NCI-H1930 (cell line): ENCODE data around the gene NME1.

Experiments used
- DNase-seq, 2 experiments: peaks; one replicate each; lab custom pipeline; 2025; lab: John Stamatoyannopoulos, UW

Gene NME1

GRCh38 chr17:51189162-51189561 lies 35.8 kb downstream of the NME1 start:
- no peak for DNase-seq

DNA sequence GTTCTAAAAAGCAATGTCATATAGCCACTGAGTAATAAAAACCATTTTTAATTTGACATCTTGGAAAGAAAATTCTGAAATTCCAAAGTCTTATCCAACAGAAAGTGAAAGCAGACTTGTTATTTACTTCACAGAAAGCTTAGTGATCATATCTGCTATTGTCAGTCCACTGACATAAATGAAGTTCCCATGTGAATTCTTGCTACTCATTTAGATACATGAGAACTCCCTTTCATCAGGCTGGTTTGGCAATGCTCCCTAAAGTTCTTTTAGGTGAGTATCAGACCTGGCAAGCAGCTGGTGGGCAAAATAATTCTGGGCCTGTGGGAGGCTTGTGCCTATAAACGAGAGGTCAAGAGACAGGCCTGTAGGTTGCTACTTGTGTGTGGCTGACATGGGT lies 36.3 kb downstream of the NME1 start:
- DNase-seq: no peak

DNA sequence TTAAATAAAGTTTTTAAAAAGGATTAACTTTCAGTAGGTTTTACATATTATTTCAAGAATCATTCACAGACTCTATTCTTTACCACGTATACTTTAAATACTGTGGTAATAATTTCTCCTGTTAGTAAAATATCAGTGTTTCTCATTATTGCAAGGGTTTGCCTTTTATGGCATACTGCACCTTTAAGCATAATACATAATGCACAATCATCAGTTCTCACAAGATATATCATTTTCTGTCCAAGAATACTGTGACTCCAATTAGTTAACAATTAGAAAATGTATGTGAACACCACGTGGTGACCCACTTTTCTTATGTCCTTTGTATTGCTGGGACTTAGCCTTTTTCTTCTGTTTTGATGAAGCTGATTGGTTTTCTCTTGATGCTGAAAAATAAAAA lies 38.5 kb downstream of the NME1 start:
- DNase-seq: no peak

GRCh38 chr17:51197754-51198153 lies 44.4 kb downstream of the NME1 start:
- DNase-seq: no peak

DNA sequence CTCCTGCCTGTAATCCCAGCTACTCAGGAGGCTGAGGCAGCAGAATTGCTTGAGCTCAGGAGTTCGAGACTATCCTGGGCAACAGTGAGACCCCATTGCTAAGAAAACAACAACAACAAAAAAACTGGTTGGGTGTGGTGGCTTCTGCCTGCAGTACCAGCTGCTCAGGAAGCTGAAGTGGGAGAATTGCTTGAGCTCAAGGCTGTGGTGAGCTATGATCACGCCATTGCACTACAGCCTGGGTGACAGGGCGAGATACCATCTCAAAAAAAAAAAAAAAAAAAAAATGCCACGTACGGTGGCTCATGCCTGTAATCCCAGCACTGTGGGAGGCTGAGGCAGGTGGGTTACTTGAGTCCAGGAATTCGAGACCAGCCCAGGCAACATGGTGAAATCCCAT lies 46.9 kb downstream of the NME1 start:
- no peak for DNase-seq

- no peak for DNase-seq
Measured at GRCh38 chr17:51200846-51201245, 47.5 kb downstream of the NME1 start.

DNA sequence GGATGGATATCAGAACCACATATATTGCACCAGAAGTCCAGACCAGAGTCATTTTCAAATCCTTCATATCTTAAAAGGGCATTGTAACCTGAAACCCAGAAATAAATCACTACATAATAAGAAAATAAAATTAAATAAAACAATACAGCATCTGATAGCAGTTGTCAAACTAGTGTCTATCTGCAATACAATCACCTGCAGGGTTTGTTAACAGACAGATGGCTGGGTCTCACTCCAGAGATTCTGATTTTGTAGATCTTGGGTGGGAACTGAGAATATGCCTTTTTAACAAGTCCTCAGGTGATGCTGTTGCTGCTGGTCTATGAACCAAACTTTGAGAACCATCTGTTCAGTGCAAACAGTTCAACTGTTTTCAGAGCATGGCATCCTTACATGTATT lies 50.5 kb downstream of the NME1 start:
- DNase-seq: no peak
